ENCODE data around the gene DBF4B. TPM values are rescaled to one million over a fixed set of nuclear protein-coding genes. Genes with fewer than 3 reads are reported as not detected.
A peak's percentile ranks its signal among the peaks of the same experiment; 100 is the strongest.

The DBF4B gene
- total and polyA plus RNA-seq, 2 of the 13 experiments (the other 11 are each of a cell fraction or from before 2014, with no cell fraction given), result 11.7 to 13.2 TPM

GRCh38 chr17:44775136-44775837, 66.8 kb downstream of the DBF4B start (continued):
- no peak for TF ChIP-seq NRL (CRISPR knock-in tag; IDR thresholded peaks at IDR 0.05; ENCODE audit: borderline replicate concordance)
- TF ChIP-seq ZNF12 (CRISPR knock-in tag; IDR thresholded peaks at IDR 0.05), result peak; percentile 27
- 0 out of 2 replicates have a peak, but pooled peaks have one; percentile 54 for TF ChIP-seq ATF7-NPFF (CRISPR knock-in tag; IDR thresholded peaks at IDR 0.05; ENCODE audit: low read depth)
- peak; percentile 92 for TF ChIP-seq ZFP91 (CRISPR knock-in tag; IDR thresholded peaks at IDR 0.05; ENCODE audit: borderline replicate concordance)
- TF ChIP-seq ATM (IDR thresholded peaks at IDR 0.05; ENCODE audit: borderline replicate concordance), result no peak
- no peak for TF ChIP-seq NFAT5 (CRISPR knock-in tag; IDR thresholded peaks at IDR 0.05)
- no peak for TF ChIP-seq PLSCR1 (CRISPR knock-in tag; IDR thresholded peaks at IDR 0.05; ENCODE audit: borderline replicate concordance)
- peak; percentile 34; the same call in 1 of the 2 replicates for TF ChIP-seq ZNF609 (CRISPR knock-in tag; IDR thresholded peaks at IDR 0.05; ENCODE audit: borderline replicate concordance)
- peak; percentile 50 for TF ChIP-seq PTBP1 (IDR thresholded peaks at IDR 0.05; ENCODE audit: low read depth, low read length, poor library complexity, severe bottlenecking)
- TF ChIP-seq ZSCAN31 (CRISPR knock-in tag; IDR thresholded peaks at IDR 0.05; ENCODE audit: low read depth), result peak; percentile 88
- TF ChIP-seq BATF2 (CRISPR knock-in tag; IDR thresholded peaks at IDR 0.05), result peak; percentile 87; the same call in 1 of the 2 replicates
- TF ChIP-seq CBX2 (IDR thresholded peaks at IDR 0.05; ENCODE audit: low read depth, low read length), result no peak
- 0 out of 2 replicates have a peak, but pooled peaks have one; percentile 18 for TF ChIP-seq CBX2 (CRISPR knock-in tag; IDR thresholded peaks at IDR 0.05; ENCODE audit: low read depth)
- no peak; the same call in 1 of the 2 replicates for TF ChIP-seq JUNB (CRISPR knock-in tag; IDR thresholded peaks at IDR 0.05; ENCODE audit: borderline replicate concordance)

Measured in HepG2 (cell line).